Fibroblast of lung (primary cell): ENCODE data around the gene TMEM187. TPM values are rescaled to one million over a fixed set of nuclear protein-coding genes. Genes with fewer than 3 reads are reported as not detected.

Experiments used
- DNase-seq, 2 donors: peaks; one replicate each; pipeline versions ENCODE4 v3.0.0 to v3.0.0-alpha.2; 2010; ENCODE audit warnings: low read depth in 2 of 2
- H2AFZ ChIP-seq: 2 replicates; pipeline ENCODE4 v1.5.1; 2012; ENCODE audit warnings: low read length, control low read depth, inconsistent platforms
- H3K27ac ChIP-seq: 2 replicates; pipeline ENCODE4 v1.5.1; 2011; ENCODE audit warnings: low read length, control low read depth; ENCODE audit not compliant: insufficient read depth
- H3K27me3 ChIP-seq: 2 replicates; pipeline ENCODE4 v1.5.1; 2011; ENCODE audit warnings: mild to moderate bottlenecking, low read length; ENCODE audit not compliant: control insufficient read depth, insufficient read depth
- H3K36me3 ChIP-seq: 2 replicates; pipeline ENCODE4 v1.5.1; 2011; ENCODE audit warnings: low read length; ENCODE audit not compliant: control insufficient read depth, insufficient read depth
- H3K4me1 ChIP-seq: 2 replicates; pipeline ENCODE4 v1.5.1; 2011; ENCODE audit warnings: low read length; ENCODE audit not compliant: control insufficient read depth, insufficient read depth; ENCODE audit errors: extremely low read depth
- H3K4me2 ChIP-seq: 2 replicates; pipeline ENCODE4 v1.5.1; 2011; ENCODE audit warnings: low read length, control low read depth; ENCODE audit not compliant: insufficient read depth; ENCODE audit errors: extremely low read depth
- H3K4me3 ChIP-seq, 4 experiments: fragments of 200-600 bp in 1 of 4; sonication (generic) in 1 of 4; replicated peaks in 1 of 4; 2 replicates each; pipeline ENCODE4 v1.5.1; 2011 to 2016; ENCODE audit warnings: low read length in 4 of 4, low read depth in 3 of 4, mild to moderate bottlenecking in 3 of 4, control low read depth in 2 of 4, inconsistent platforms in 1 of 4, mixed read lengths in 1 of 4; ENCODE audit not compliant: insufficient read depth in 1 of 4; ENCODE audit errors: control extremely low read depth in 1 of 4
- H3K79me2 ChIP-seq: 2 replicates; pipeline ENCODE4 v1.5.1; 2012; ENCODE audit warnings: mild to moderate bottlenecking, low read length, inconsistent platforms; ENCODE audit not compliant: control insufficient read depth, insufficient read depth
- H3K9ac ChIP-seq: 2 replicates; pipeline ENCODE4 v1.5.1; 2011; ENCODE audit warnings: mild to moderate bottlenecking, low read length, control low read depth; ENCODE audit not compliant: insufficient read depth
- H3K9me3 ChIP-seq: 2 replicates; pipeline ENCODE4 v1.5.1; 2012; ENCODE audit warnings: low read depth, low read length; ENCODE audit not compliant: control insufficient read depth, insufficient read depth
- H4K20me1 ChIP-seq: 2 replicates; pipeline ENCODE4 v1.5.1; 2011; ENCODE audit warnings: low read length; ENCODE audit not compliant: control insufficient read depth, insufficient read depth; ENCODE audit errors: extremely low read depth
- CTCF ChIP-seq, 2 donors: IDR thresholded peaks in 1 of 2; conservative IDR thresholded peaks in 1 of 2; 1 replicate in 1 of 2; 2 replicates in 1 of 2; pipeline ENCODE4 v1.5.1; 2011 to 2012; ENCODE audit warnings: low read length in 2 of 2, control low read depth in 1 of 2, inconsistent platforms in 1 of 2, low read depth in 1 of 2, mild to moderate bottlenecking in 1 of 2
- EZH2 ChIP-seq: IDR thresholded peaks from 2 replicates; pipeline ENCODE4 v1.5.1; 2012; ENCODE audit warnings: low read length, control low read depth, mild to moderate bottlenecking; ENCODE audit errors: missing control alignments
- polyA plus RNA-seq, 2 donors: library from polyadenylated mRNA; depleted of rRNA in 1 of 2; stranded (reverse) in 1 of 2; unstranded in 1 of 2; fragments of >200 nt; gene quantifications; 2 replicates each; pipeline ENCODE4 v1.2.1, GENCODE V29; 2011 to 2012; ENCODE audit warnings: missing spikeins in 1 of 2
- total RNA-seq: library from RNA; depleted of rRNA; stranded (reverse); fragments of >200 nt; gene quantifications from 2 replicates; pipeline ENCODE4 v1.2.1, GENCODE V29; 2014

The TMEM187 gene
- total and polyA plus RNA-seq, 2 donors (not counting 1 experiment from before 2014, with no cell fraction given), result 4.6 to 8.3 TPM

GRCh38 chrX:153937056-153937455, 35.5 kb upstream of the TMEM187 start:
- Histone ChIP-seq H2AFZ (no peak overlapping the region), H3K27me3 (no peaks in the 10 kb centered on the region), H3K4me3 (no peak overlapping the region), H3K4me2 (no peak overlapping the region), H4K20me1 (no peaks in the 10 kb centered on the region), H3K9me3 (no peaks in the 10 kb centered on the region), H3K36me3 (peaks cover 4% of the 10 kb centered on the region), H3K27ac (no peak overlapping the region), H3K9ac (no peak overlapping the region), H3K4me1 (no peaks in the 10 kb centered on the region), H3K79me2 (peaks cover 16% of the 10 kb centered on the region)
- TF ChIP-seq CTCF (conservative IDR thresholded peaks at IDR 0.05 in 1 of 2, IDR thresholded peaks at IDR 0.05 in 1 of 2; ENCODE audit: low read depth in 1 of 2, low read length in 2 of 2) (no peak), EZH2 (no peak)
- DNase-seq, result no peak

- Histone ChIP-seq H2AFZ (no peak overlapping the region), H3K4me1 (no peaks in the 10 kb centered on the region), H3K4me2 (no peak overlapping the region), H4K20me1 (no peaks in the 10 kb centered on the region), H3K27ac (no peak overlapping the region), H3K79me2 (peaks cover 10% of the 10 kb centered on the region), H3K36me3 (no peaks in the 10 kb centered on the region), H3K4me3 (no peak overlapping the region), H3K9me3 (no peaks in the 10 kb centered on the region), H3K9ac (no peak overlapping the region), H3K27me3 (no peaks in the 10 kb centered on the region)
- TF ChIP-seq EZH2 (no peak), CTCF (conservative IDR thresholded peaks at IDR 0.05 in 1 of 2, IDR thresholded peaks at IDR 0.05 in 1 of 2; ENCODE audit: low read depth in 1 of 2, low read length in 2 of 2) (no peak)
- DNase-seq, result no peak
These were observed 34.2 kb upstream of the TMEM187 start for GRCh38 chrX:153938226-153938786.

- Histone ChIP-seq H4K20me1 (no peaks in the 10 kb centered on the region), H3K79me2 (no peaks in the 10 kb centered on the region), H3K4me1 (no peaks in the 10 kb centered on the region), H3K4me2 (no peak overlapping the region), H3K36me3 (no peaks in the 10 kb centered on the region), H3K27ac (no peak overlapping the region), H3K9me3 (no peaks in the 10 kb centered on the region), H2AFZ (no peak overlapping the region), H3K9ac (no peak overlapping the region), H3K27me3 (no peaks in the 10 kb centered on the region), H3K4me3 (no peak overlapping the region)
- TF ChIP-seq EZH2, result no peak
- no peak for TF ChIP-seq CTCF (conservative IDR thresholded peaks at IDR 0.05 in 1 of 2, IDR thresholded peaks at IDR 0.05 in 1 of 2; ENCODE audit: low read depth in 1 of 2, low read length in 2 of 2)
- no peak for DNase-seq
These were observed 33.0 kb upstream of the TMEM187 start for GRCh38 chrX:153939573-153939972.
